ENCODE data around the gene GARIN3.

The GARIN3 gene

GRCh38 chr5:157143127-157143971, 22.7 kb downstream of the GARIN3 start:
- peak; percentile 53 for DNase-seq (ENCODE audit: low spot score)

GRCh38 chr5:157142317-157143126, 23.5 kb downstream of the GARIN3 start, which contains the start of gene MED7:
Gene MED7, minus strand, starts transcription at chr5:157142865. Its CDS starts 3,434 bp downstream, at chr5:157139431.
- peak; percentile 99 for DNase-seq (ENCODE audit: low spot score)

- DNase-seq (ENCODE audit: low spot score), result no peak
Measured at GRCh38 chr5:157137691-157138090, 28.4 kb downstream of the GARIN3 start.

- DNase-seq (ENCODE audit: low spot score), result no peak
Measured at GRCh38 chr5:157132281-157132612, 33.8 kb downstream of the GARIN3 start.

- DNase-seq (ENCODE audit: low spot score), result peak; percentile 51
Measured at GRCh38 chr5:157130925-157131324, 35.1 kb downstream of the GARIN3 start.

- no peak for DNase-seq (ENCODE audit: low spot score)
Measured at GRCh38 chr5:157121709-157122108, 44.4 kb downstream of the GARIN3 start.

GRCh38 chr5:157120102-157120501, 46.0 kb downstream of the GARIN3 start:
- no peak for DNase-seq (ENCODE audit: low spot score)

GRCh38 chr5:157116483-157116954, 49.5 kb downstream of the GARIN3 start:
- peak; percentile 34 for DNase-seq (ENCODE audit: low spot score)

GRCh38 chr5:157115502-157115901, 50.6 kb downstream of the GARIN3 start:
- no peak for DNase-seq (ENCODE audit: low spot score)

- DNase-seq (ENCODE audit: low spot score), result no peak
Measured at GRCh38 chr5:157115012-157115411, 51.1 kb downstream of the GARIN3 start.

GRCh38 chr5:157113002-157113401, 53.1 kb downstream of the GARIN3 start:
- DNase-seq (ENCODE audit: low spot score), result no peak
